NOMO-1 treated with dmso at 0.1 percent for 144 hours (cell line): Measurements from ENCODE around the gene SPAG7.

ENCODE experiments used
- DNase-seq: peaks from one replicate; lab custom pipeline; 2025; ENCODE audit not compliant: unreplicated experiment; lab: John Stamatoyannopoulos, UW

The SPAG7 gene

GRCh38 chr17:4978726-4979125 lies 11.1 kb upstream of the SPAG7 start:
- DNase-seq = peak; percentile 60

GRCh38 chr17:4974115-4974670 lies 6.6 kb upstream of the SPAG7 start:
- DNase-seq = no peak

GRCh38 chr17:4973256-4974114 lies 5.9 kb upstream of the SPAG7 start:
- no peak for DNase-seq

- no peak for DNase-seq
Observed at GRCh38 chr17:4972752-4973151, 5.1 kb upstream of the SPAG7 start.

GRCh38 chr17:4972322-4972721 lies 4.7 kb upstream of the SPAG7 start:
- DNase-seq = no peak

- no peak for DNase-seq
Observed at GRCh38 chr17:4971826-4972225, 4.2 kb upstream of the SPAG7 start.

- no peak for DNase-seq
Observed at GRCh38 chr17:4970273-4970672, 2.7 kb upstream of the SPAG7 start.

- no peak for DNase-seq
Observed at GRCh38 chr17:4969551-4970173, 2.0 kb upstream of the SPAG7 start.

GRCh38 chr17:4969047-4969550 lies 1.5 kb upstream of the SPAG7 start:
- DNase-seq = no peak

GRCh38 chr17:4968486-4969046 lies 949 bp upstream of the SPAG7 start:
- no peak for DNase-seq

GRCh38 chr17:4966844-4967538 lies 626 bp downstream of the SPAG7 start:
- DNase-seq = peak; percentile 100

- DNase-seq = no peak
Observed at GRCh38 chr17:4965311-4965986, 2.2 kb downstream of the SPAG7 start.

GRCh38 chr17:4960279-4960922 lies 7.2 kb downstream of the SPAG7 start:
- no peak for DNase-seq

- no peak for DNase-seq
Observed at GRCh38 chr17:4959261-4959965, 8.2 kb downstream of the SPAG7 start.

GRCh38 chr17:4958102-4958501 lies 9.5 kb downstream of the SPAG7 start:
- no peak for DNase-seq

GRCh38 chr17:4956493-4957061 lies 11.0 kb downstream of the SPAG7 start:
- no peak for DNase-seq

- DNase-seq = no peak
Observed at GRCh38 chr17:4955091-4955490, 12.5 kb downstream of the SPAG7 start.

GRCh38 chr17:4953451-4953961 lies 14.1 kb downstream of the SPAG7 start:
- no peak for DNase-seq

GRCh38 chr17:4951486-4951885 lies 16.1 kb downstream of the SPAG7 start:
- DNase-seq = no peak
